Measurements from ENCODE around the gene VENTX.

DNA sequence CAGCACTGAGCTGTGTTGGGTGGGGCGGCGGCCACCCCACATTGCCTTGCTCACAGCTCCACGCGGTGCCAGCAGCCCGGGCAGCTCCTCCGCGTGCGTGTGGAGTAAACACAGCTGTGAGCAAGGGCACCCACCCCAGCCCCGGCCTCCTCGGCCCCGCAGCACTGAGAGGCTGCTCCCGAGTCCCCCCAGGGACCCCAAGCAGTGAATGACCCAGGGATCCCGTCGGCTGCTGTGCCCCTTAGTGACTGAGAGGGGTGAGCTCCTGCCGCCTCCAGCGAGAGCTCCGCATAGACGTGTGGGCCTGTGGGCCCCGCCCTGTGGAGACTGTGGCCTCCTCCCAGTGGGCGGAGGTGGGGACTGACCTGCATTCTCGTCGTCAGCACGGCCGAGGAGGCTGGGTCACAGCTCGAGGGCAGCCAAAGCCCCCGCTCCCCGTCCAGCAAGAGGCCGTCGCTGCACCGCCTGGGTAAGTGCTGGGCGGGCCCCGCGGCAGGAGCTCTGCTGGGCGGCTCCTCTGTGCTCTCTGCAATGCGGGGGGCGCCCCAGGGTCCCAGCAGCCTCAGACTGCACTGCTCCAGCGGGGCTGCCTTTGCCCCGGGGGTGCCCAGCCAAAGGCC, 37.6 kb upstream of the VENTX start:
- TF ChIP-seq POLR2AphosphoS5 (IDR thresholded peaks at IDR 0.05; ENCODE audit: low read depth, low read length) (no peak), POLR2A (IDR thresholded peaks at IDR 0.05; ENCODE audit: low read depth, low read length) (no peak), TAF1 (IDR thresholded peaks at IDR 0.05; ENCODE audit: borderline replicate concordance, low read depth, low read length) (no peak)
